ENCODE results near the gene RBM10. TPM values are rescaled to one million over a fixed set of nuclear protein-coding genes. Genes with fewer than 3 reads are reported as not detected.

Gene RBM10
- total and polyA plus RNA-seq, 2 experiments from 2014 or later, result 26.4 to 29.2 TPM

- no peaks in the 10 kb centered on the region for H3K9me3 ChIP-seq (ENCODE audit: low read depth)
- H3K27ac ChIP-seq, result peak overlapping the region; percentile 99
- H3K4me3 ChIP-seq, result peak overlapping the region; percentile 62
- no peaks in the 10 kb centered on the region for H3K27me3 ChIP-seq
- H3K4me1 ChIP-seq (ENCODE audit: insufficient read depth), result peaks cover 24% of the 10 kb centered on the region
- H3K4me2 ChIP-seq, result peak overlapping the region; percentile 82
- H3K36me3 ChIP-seq (replicated peaks; ENCODE audit: insufficient read depth, low read depth), result no peaks in the 10 kb centered on the region
- no peak for TF ChIP-seq EZH2 (IDR thresholded peaks at IDR 0.05; ENCODE audit: borderline replicate concordance)
- no peak for TF ChIP-seq CTCF (IDR thresholded peaks at IDR 0.05; ENCODE audit: poor library complexity)
- no peak for TF ChIP-seq EZH2phosphoT487 (IDR thresholded peaks at IDR 0.05; ENCODE audit: low read depth, severe bottlenecking, unreplicated experiment)
- H2AFZ ChIP-seq, result peak overlapping the region; percentile 45
- H3K79me2 ChIP-seq, result peaks cover 48% of the 10 kb centered on the region
- peak; percentile 100 for DNase-seq (ENCODE audit: low spot score)
- 1% methylated on average over 32 of the region's 51 CpGs for WGBS (ENCODE audit: low lambda C conversion rate, missing lambda C conversion rate)
- peaks cover 10% of the 10 kb centered on the region for H4K20me1 ChIP-seq (ENCODE audit: insufficient read depth, poor library complexity, severe bottlenecking)
- no peaks in the 10 kb centered on the region for H3K9me2 ChIP-seq (replicated peaks; ENCODE audit: insufficient read depth)
Observed at GRCh38 chrX:47233333-47234113, 88.5 kb downstream of the RBM10 start.

- WGBS (ENCODE audit: low lambda C conversion rate, missing lambda C conversion rate), result 49% methylated on average over 3 of the region's 3 CpGs
Observed at GRCh38 chrX:47234583-47234982, 89.6 kb downstream of the RBM10 start.

GRCh38 chrX:47235691-47236103 lies 90.7 kb downstream of the RBM10 start:
- H3K4me3 ChIP-seq, result no peak overlapping the region
- H3K79me2 ChIP-seq, result peaks cover 60% of the 10 kb centered on the region
- TF ChIP-seq CTCF (IDR thresholded peaks at IDR 0.05; ENCODE audit: poor library complexity), result no peak
- TF ChIP-seq EZH2phosphoT487 (IDR thresholded peaks at IDR 0.05; ENCODE audit: low read depth, severe bottlenecking, unreplicated experiment), result no peak
- no peak for TF ChIP-seq EZH2 (IDR thresholded peaks at IDR 0.05; ENCODE audit: borderline replicate concordance)
- H3K4me1 ChIP-seq (ENCODE audit: insufficient read depth), result peaks cover 24% of the 10 kb centered on the region
- WGBS (ENCODE audit: low lambda C conversion rate, missing lambda C conversion rate), result 90% methylated on average over 4 of the region's 4 CpGs
- no peak for DNase-seq (ENCODE audit: low spot score)
- H3K4me2 ChIP-seq, result peak overlapping the region; percentile 71
- H3K9me3 ChIP-seq (ENCODE audit: low read depth), result no peaks in the 10 kb centered on the region
- H3K9me2 ChIP-seq (replicated peaks; ENCODE audit: insufficient read depth), result no peaks in the 10 kb centered on the region
- no peaks in the 10 kb centered on the region for H3K27me3 ChIP-seq
- peaks cover 10% of the 10 kb centered on the region for H4K20me1 ChIP-seq (ENCODE audit: insufficient read depth, poor library complexity, severe bottlenecking)
- H3K27ac ChIP-seq, result peak overlapping the region; percentile 99
- no peak overlapping the region for H2AFZ ChIP-seq
- H3K36me3 ChIP-seq (replicated peaks; ENCODE audit: insufficient read depth, low read depth), result no peaks in the 10 kb centered on the region

More at GRCh38 chrX:47234583-47234982, 89.6 kb downstream of the RBM10 start:
- H3K4me1 ChIP-seq (ENCODE audit: insufficient read depth), result peaks cover 24% of the 10 kb centered on the region
- H3K9me2 ChIP-seq (replicated peaks; ENCODE audit: insufficient read depth), result no peaks in the 10 kb centered on the region
- no peak overlapping the region for H2AFZ ChIP-seq
- H3K79me2 ChIP-seq, result peaks cover 59% of the 10 kb centered on the region
- H3K4me2 ChIP-seq, result peak overlapping the region; percentile 71
- no peak for TF ChIP-seq EZH2 (IDR thresholded peaks at IDR 0.05; ENCODE audit: borderline replicate concordance)
- TF ChIP-seq CTCF (IDR thresholded peaks at IDR 0.05; ENCODE audit: poor library complexity), result no peak
- TF ChIP-seq EZH2phosphoT487 (IDR thresholded peaks at IDR 0.05; ENCODE audit: low read depth, severe bottlenecking, unreplicated experiment), result no peak
- H3K36me3 ChIP-seq (replicated peaks; ENCODE audit: insufficient read depth, low read depth), result no peaks in the 10 kb centered on the region
- H3K9me3 ChIP-seq (ENCODE audit: low read depth), result no peaks in the 10 kb centered on the region
- no peak for DNase-seq (ENCODE audit: low spot score)
- peak overlapping the region; percentile 62 for H3K4me3 ChIP-seq
- H3K27me3 ChIP-seq, result no peaks in the 10 kb centered on the region
- H4K20me1 ChIP-seq (ENCODE audit: insufficient read depth, poor library complexity, severe bottlenecking), result peaks cover 10% of the 10 kb centered on the region
- peak overlapping the region; percentile 99 for H3K27ac ChIP-seq

Small RNAs within 50 kb of the gene (small RNA-seq; reads per million reads assigned to genes)
- gene RNU12-2P, result not detected

Other genes starting within 250 kb of the RBM10 start
- gene JADE3, start 232.8 kb upstream of the RBM10 start, total RNA-seq, result 17.3 and 18.6 TPM in 2 replicates
- 5.9 and 6.4 TPM in 2 replicates for gene JADE3, start 232.8 kb upstream of the RBM10 start, polyA plus RNA-seq
- gene RGN, start 66.8 kb upstream of the RBM10 start, total RNA-seq, result 105 and 108 TPM in 2 replicates
- 82.7 and 111 TPM in 2 replicates for gene RGN, start 66.8 kb upstream of the RBM10 start, polyA plus RNA-seq
- 64.3 and 65.4 TPM in 2 replicates for gene NDUFB11, start 519 bp upstream of the RBM10 start, total RNA-seq
- 146 and 168 TPM in 2 replicates for gene NDUFB11, start 519 bp upstream of the RBM10 start, polyA plus RNA-seq
- gene UBA1, start 48.6 kb downstream of the RBM10 start, total RNA-seq, result 231 and 253 TPM in 2 replicates
- 213 and 236 TPM in 2 replicates for gene UBA1, start 48.6 kb downstream of the RBM10 start, polyA plus RNA-seq
- gene CDK16, start 73.5 kb downstream of the RBM10 start, total RNA-seq, result 121 and 130 TPM in 2 replicates
- gene CDK16, start 73.5 kb downstream of the RBM10 start, polyA plus RNA-seq, result 190 and 210 TPM in 2 replicates
- 75.3 and 89.2 TPM in 2 replicates for gene USP11, start 87.8 kb downstream of the RBM10 start, total RNA-seq
- 199 and 232 TPM in 2 replicates for gene USP11, start 87.8 kb downstream of the RBM10 start, polyA plus RNA-seq
- 0.08 and 0.33 TPM in 2 replicates for gene ZNF157, start 225.4 kb downstream of the RBM10 start, total RNA-seq
- not detected in 2 replicates for gene ZNF157, start 225.4 kb downstream of the RBM10 start, polyA plus RNA-seq

Data from hepatocyte (in vitro differentiated cells).